Measurements from ENCODE around the gene ST3GAL5. TPM values are rescaled to one million over a fixed set of nuclear protein-coding genes. Genes with fewer than 3 reads are reported as not detected.

Gene ST3GAL5
- total RNA-seq, 1 donor: 17.4 TPM

- H3K4me2 ChIP-seq (ENCODE audit: insufficient read depth, low read length): peak overlapping the region; percentile 82
- H3K4me1 ChIP-seq (ENCODE audit: insufficient read depth, low read length): peaks cover 5% of the 10 kb centered on the region
- H4K20me1 ChIP-seq (ENCODE audit: insufficient read depth, low read length): no peaks in the 10 kb centered on the region
- DNase-seq (ENCODE audit: insufficient read length, low spot score, missing footprints): peak; percentile 89
- no peaks in the 10 kb centered on the region for H3K27me3 ChIP-seq (ENCODE audit: insufficient read depth, low read length)
- peak overlapping the region; percentile 58 for H2AFZ ChIP-seq (ENCODE audit: low read length)
- H3K36me3 ChIP-seq (ENCODE audit: insufficient read depth, low read length): no peaks in the 10 kb centered on the region
- no peaks in the 10 kb centered on the region for H3K79me2 ChIP-seq (ENCODE audit: insufficient read depth, low read length)
- peak; percentile 84 for TF ChIP-seq CTCF (IDR thresholded peaks at IDR 0.05; ENCODE audit: extremely low read depth, low read depth, low read length)
- peak overlapping the region; percentile 55 for H3K4me3 ChIP-seq (ENCODE audit: insufficient read depth, low read length)
- no peak overlapping the region for H3K27ac ChIP-seq (ENCODE audit: low read depth, low read length)
- H3K9me3 ChIP-seq (ENCODE audit: low read depth, low read length): no peaks in the 10 kb centered on the region
These were observed 61.6 kb downstream of the ST3GAL5 start for GRCh38 chr2:85826990-85827878.

GRCh38 chr2:85823951-85824350 is 64.8 kb downstream of the ST3GAL5 start:
- no peak for DNase-seq (ENCODE audit: insufficient read length, low spot score, missing footprints)

GRCh38 chr2:85822766-85823165 is 66.0 kb downstream of the ST3GAL5 start:
- H3K27ac ChIP-seq (ENCODE audit: low read depth, low read length): no peak overlapping the region
- TF ChIP-seq CTCF (IDR thresholded peaks at IDR 0.05; ENCODE audit: extremely low read depth, low read depth, low read length): no peak
- no peaks in the 10 kb centered on the region for H3K79me2 ChIP-seq (ENCODE audit: insufficient read depth, low read length)
- no peak overlapping the region for H3K4me3 ChIP-seq (ENCODE audit: insufficient read depth, low read length)
- H3K4me1 ChIP-seq (ENCODE audit: insufficient read depth, low read length): peaks cover 4% of the 10 kb centered on the region
- H4K20me1 ChIP-seq (ENCODE audit: insufficient read depth, low read length): no peaks in the 10 kb centered on the region
- H3K27me3 ChIP-seq (ENCODE audit: insufficient read depth, low read length): peaks cover 3% of the 10 kb centered on the region
- H3K4me2 ChIP-seq (ENCODE audit: insufficient read depth, low read length): no peak overlapping the region
- no peak for DNase-seq (ENCODE audit: insufficient read length, low spot score, missing footprints)
- H3K36me3 ChIP-seq (ENCODE audit: insufficient read depth, low read length): no peaks in the 10 kb centered on the region
- no peak overlapping the region for H2AFZ ChIP-seq (ENCODE audit: low read length)
- H3K9me3 ChIP-seq (ENCODE audit: low read depth, low read length): no peaks in the 10 kb centered on the region

More at GRCh38 chr2:85823951-85824350, 64.8 kb downstream of the ST3GAL5 start:
- Histone ChIP-seq H3K9me3 (ENCODE audit: low read depth, low read length) (no peaks in the 10 kb centered on the region), H3K4me2 (ENCODE audit: insufficient read depth, low read length) (no peak overlapping the region), H3K4me1 (ENCODE audit: insufficient read depth, low read length) (peaks cover 5% of the 10 kb centered on the region), H3K79me2 (ENCODE audit: insufficient read depth, low read length) (no peaks in the 10 kb centered on the region), H2AFZ (ENCODE audit: low read length) (no peak overlapping the region), H3K27ac (ENCODE audit: low read depth, low read length) (no peak overlapping the region), H3K36me3 (ENCODE audit: insufficient read depth, low read length) (no peaks in the 10 kb centered on the region), H4K20me1 (ENCODE audit: insufficient read depth, low read length) (no peaks in the 10 kb centered on the region), H3K4me3 (ENCODE audit: insufficient read depth, low read length) (no peak overlapping the region), H3K27me3 (ENCODE audit: insufficient read depth, low read length) (peaks cover 3% of the 10 kb centered on the region)
- TF ChIP-seq CTCF (IDR thresholded peaks at IDR 0.05; ENCODE audit: extremely low read depth, low read depth, low read length): no peak

GRCh38 chr2:85819811-85820510 is 68.8 kb downstream of the ST3GAL5 start:
- Histone ChIP-seq H4K20me1 (ENCODE audit: insufficient read depth, low read length) (no peaks in the 10 kb centered on the region), H3K4me2 (ENCODE audit: insufficient read depth, low read length) (no peak overlapping the region)
- TF ChIP-seq CTCF (IDR thresholded peaks at IDR 0.05; ENCODE audit: extremely low read depth, low read depth, low read length): no peak

More at GRCh38 chr2:85819811-85820510, 68.8 kb downstream of the ST3GAL5 start:
- no peak for DNase-seq (ENCODE audit: insufficient read length, low spot score, missing footprints)
- H2AFZ ChIP-seq (ENCODE audit: low read length): no peak overlapping the region
- H3K4me1 ChIP-seq (ENCODE audit: insufficient read depth, low read length): no peaks in the 10 kb centered on the region
- H3K79me2 ChIP-seq (ENCODE audit: insufficient read depth, low read length): no peaks in the 10 kb centered on the region
- no peak overlapping the region for H3K27ac ChIP-seq (ENCODE audit: low read depth, low read length)
- H3K36me3 ChIP-seq (ENCODE audit: insufficient read depth, low read length): no peaks in the 10 kb centered on the region
- H3K27me3 ChIP-seq (ENCODE audit: insufficient read depth, low read length): peaks cover 3% of the 10 kb centered on the region
- no peak overlapping the region for H3K4me3 ChIP-seq (ENCODE audit: insufficient read depth, low read length)
- no peaks in the 10 kb centered on the region for H3K9me3 ChIP-seq (ENCODE audit: low read depth, low read length)
